HG03280 (cell line): Measurements from ENCODE around the gene CDC42EP5.
A peak's percentile ranks its signal among the peaks of the same experiment; 100 is the strongest.
"Not testable (repeated sequence)": the region's sequence is repeated elsewhere in the genome, so short reads cannot be mapped to it uniquely, and the experiment has no call there.

Source experiments
- ATAC-seq: cut with Tn5 transposase; IDR thresholded peaks from one replicate; pipeline ENCODE4 v1.9.1; 2021; ENCODE audit warnings: mild to moderate bottlenecking, moderate library complexity; ENCODE audit not compliant: unreplicated experiment

CDC42EP5 gene, protein sequence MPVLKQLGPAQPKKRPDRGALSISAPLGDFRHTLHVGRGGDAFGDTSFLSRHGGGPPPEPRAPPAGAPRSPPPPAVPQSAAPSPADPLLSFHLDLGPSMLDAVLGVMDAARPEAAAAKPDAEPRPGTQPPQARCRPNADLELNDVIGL

GRCh38 chr19:54473071-54473891 lies at the start of gene CDC42EP5:
TSS of gene CDC42EP5 (minus strand) at chr19:54473296. CDS start at chr19:54465547, 7,749 bp downstream.
- ATAC-seq, result no peak

DNA sequence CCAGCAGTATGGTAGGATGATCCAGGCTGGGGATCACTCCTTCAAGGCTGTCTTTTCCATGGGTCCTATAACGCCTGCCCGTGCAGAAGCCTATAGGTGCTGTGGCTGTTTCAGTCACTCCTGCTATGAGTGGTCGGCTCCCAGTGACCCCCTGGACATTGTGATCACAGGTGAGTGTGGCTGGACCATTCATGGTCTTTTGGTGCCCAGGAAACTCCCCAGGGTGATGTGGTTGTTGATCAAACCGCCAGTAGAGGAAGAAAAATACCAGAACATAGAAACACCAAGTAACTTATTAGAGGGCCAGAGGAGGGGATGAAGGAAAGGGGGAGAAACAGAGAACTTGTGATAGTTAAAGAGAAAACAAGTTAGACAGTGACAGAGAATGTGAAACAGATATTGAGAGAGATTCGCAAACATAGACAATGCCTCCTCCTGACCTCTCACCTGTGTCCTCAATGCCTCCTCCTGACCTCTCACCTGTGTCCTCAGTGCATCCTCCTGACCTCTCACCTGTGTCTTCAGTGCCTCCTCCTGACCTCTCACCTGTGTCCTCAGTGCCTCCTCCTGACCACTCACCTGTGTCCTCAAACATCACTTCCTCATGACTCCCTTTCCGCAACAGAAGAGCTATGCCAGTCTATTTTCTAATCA lies 48.9 kb upstream of the CDC42EP5 start:
- ATAC-seq, result no peak

- no peak for ATAC-seq
Observed at GRCh38 chr19:54521022-54521859, 48.1 kb upstream of the CDC42EP5 start.

DNA sequence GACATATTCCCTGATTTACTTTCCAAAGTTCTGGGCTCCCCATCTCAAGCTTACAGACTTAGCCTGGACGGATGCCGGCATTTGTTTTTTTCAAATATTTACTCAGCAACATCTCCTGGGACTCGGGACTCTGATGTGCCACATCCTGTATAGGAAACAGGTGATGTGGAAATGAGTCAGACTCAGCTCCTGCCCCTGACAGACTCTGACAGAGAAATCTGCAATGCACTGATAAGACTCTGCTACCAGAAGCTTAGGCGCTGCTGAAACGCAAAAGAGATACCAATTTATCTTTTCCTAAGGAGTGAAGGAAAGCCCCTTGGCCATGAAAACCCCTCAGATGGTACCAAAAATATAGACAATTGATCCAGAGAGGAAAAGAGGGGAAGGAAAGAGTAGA lies 45.7 kb upstream of the CDC42EP5 start:
- peak; percentile 47 for ATAC-seq

GRCh38 chr19:54517483-54517882 lies 44.4 kb upstream of the CDC42EP5 start:
- ATAC-seq, result no peak

DNA sequence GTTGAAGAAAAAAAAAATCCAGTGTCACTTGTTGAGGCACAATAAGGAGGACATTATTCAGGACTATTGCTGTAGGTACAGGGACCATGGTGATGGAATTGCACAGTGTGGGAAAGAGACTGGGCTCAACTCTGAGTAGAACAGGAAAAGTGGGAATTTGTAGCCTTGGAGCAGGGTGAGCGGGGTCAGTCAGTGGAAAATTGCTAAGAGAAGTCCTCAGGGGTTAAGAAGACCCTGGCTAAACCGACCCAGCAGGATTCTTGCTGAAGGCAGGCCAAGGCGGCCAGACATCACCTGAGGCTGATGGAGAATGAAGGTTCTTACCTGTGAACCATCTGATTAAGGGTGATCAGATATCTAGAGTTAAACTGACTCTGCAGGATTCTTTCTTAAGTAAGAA lies 42.1 kb upstream of the CDC42EP5 start:
- no peak for ATAC-seq

DNA sequence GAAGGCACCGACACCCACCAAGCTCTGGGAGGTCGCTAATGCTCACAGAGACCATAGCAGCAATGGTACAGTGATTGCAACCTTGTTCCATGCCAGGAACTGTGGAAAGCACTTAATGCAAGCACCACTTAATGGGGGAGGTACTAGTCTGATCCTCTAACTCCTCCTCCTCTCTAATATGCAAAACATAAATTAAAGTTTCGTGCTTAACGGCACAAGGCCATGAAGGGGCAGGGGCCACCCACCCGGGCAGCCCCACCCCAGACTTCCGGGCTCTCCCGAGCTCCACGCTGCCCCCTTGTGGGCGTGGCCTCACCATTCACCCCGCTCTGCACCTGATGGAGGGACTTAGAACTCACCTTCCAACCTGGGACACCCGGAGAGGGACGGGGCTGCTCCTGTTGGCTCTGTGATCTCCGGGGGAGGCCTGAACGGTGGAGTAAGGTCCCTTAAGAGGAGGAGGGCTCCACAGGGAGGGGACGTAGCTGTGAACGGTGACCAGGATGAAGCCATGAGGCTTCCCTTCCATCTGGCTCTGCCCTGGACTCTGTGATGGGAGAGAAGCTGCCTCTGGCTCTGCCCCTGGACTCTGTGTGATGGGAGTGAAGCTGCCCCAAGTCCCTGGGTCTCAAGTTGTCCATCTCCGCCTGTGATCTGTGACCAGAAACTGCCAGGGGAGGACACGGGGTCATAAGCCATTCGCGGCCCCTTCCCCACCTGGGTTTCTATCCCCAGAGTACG lies 36.3 kb upstream of the CDC42EP5 start:
- ATAC-seq, result not testable (repeated sequence)

GRCh38 chr19:54508487-54508886 lies 35.4 kb upstream of the CDC42EP5 start:
- ATAC-seq, result not testable (repeated sequence)

DNA sequence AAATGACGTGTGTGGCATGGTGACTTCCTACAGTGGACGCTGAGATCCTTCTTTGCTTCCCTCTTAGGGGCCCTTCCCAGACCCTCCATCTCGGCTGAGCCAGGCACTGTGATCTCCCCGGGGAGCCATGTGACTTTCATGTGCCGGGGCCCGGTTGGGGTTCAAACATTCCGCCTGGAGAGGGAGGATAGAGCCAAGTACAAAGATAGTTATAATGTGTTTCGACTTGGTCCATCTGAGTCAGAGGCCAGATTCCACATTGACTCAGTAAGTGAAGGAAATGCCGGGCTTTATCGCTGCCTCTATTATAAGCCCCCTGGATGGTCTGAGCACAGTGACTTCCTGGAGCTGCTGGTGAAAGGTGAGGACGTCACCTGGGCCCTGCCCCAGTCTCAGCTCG lies 34.7 kb upstream of the CDC42EP5 start:
- ATAC-seq, result no peak

DNA sequence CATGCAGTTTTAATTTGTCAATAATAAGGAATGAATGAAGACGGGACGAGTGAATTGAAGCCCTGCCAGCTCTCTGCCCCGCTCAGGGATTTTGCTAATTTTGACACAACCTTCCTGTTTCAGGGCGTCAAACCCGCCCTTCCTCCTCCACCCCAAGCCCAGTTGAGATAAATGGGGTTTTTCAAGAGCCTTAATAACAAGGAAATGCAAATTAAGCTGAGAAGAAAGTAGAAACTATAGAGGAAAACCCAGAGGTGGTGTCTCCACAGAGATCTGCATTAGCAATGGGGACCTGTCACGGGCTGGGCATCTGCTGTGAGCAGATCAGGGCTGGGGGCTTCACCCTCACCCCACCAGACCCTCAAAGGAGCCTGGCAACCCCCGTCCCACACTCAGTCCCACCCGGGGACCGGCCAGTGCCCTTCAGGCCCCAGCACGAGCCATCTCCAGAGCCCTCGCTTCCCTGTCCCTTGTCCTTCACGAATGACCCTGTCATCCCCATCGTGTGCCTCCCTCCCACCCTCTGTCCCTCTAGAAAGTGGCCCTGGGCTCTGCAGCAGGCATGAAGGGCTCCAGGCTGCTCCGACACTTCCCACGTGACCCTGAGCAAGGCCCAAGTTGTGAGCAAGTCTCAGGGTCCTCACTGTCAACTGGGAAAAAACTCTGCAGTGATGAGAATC lies 34.1 kb upstream of the CDC42EP5 start:
- not testable (repeated sequence) for ATAC-seq

- no peak for ATAC-seq
Observed at GRCh38 chr19:54506079-54506478, 33.0 kb upstream of the CDC42EP5 start.

GRCh38 chr19:54505542-54505941 lies 32.4 kb upstream of the CDC42EP5 start:
- not testable (repeated sequence) for ATAC-seq

GRCh38 chr19:54502518-54503048 lies 29.5 kb upstream of the CDC42EP5 start, which contains the start of gene LAIR2:
TSS of gene LAIR2 (plus strand) at chr19:54502831. CDS start at chr19:54502919, 88 bp downstream.
- ATAC-seq, result no peak

GRCh38 chr19:54498451-54498772 lies 25.3 kb upstream of the CDC42EP5 start:
- ATAC-seq, result not testable (repeated sequence)

- ATAC-seq, result not testable (repeated sequence)
Observed at GRCh38 chr19:54497747-54498450, 24.8 kb upstream of the CDC42EP5 start.

DNA sequence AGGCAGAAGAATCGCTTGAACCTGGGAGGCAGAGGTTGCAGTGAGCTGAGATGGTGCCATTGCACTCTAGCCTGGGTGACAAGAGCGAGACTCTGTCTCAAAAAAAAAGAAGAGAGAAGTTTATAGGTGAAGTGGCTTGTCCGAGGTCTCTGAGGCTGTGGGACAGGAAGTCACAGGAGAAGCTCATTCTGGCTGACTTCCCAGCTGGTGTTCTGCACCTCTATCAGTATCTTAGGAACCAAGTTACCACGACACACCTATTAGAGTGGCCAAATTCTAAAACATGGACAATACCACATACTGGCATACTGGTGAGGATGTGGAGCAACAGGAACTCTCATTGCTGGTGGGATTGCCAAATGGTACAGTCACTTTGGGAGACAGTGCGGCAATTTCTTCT lies 22.2 kb upstream of the CDC42EP5 start:
- ATAC-seq, result not testable (repeated sequence)

DNA sequence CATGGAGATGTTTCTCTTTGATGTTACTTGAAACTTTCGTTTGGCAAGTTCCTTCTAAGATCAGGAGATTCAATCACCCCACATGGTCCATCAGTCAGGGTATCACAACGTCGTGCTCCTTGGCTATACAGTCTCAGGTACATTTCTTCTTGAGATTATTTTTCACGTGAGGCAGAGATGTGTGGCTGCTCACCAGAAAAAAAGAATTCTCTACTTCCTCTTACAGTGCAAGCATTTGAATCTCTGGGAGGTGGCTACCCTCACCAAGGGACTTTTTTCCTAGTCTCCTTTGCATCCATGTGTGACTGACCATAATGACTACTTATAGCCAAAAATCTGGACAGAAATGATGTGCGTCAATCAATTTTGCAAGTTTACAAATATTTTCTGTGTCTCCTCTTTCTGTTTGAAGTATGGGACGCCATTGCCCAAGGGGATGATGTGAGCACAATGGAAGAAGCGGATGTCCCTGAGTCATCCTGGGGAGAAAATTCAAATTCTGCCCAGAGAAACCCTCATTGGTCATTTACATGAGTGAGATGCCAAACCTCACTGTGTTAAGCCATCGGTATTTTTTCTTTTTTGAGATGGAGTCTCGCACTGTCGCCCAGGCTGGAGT lies 21.0 kb upstream of the CDC42EP5 start:
- no peak for ATAC-seq

DNA sequence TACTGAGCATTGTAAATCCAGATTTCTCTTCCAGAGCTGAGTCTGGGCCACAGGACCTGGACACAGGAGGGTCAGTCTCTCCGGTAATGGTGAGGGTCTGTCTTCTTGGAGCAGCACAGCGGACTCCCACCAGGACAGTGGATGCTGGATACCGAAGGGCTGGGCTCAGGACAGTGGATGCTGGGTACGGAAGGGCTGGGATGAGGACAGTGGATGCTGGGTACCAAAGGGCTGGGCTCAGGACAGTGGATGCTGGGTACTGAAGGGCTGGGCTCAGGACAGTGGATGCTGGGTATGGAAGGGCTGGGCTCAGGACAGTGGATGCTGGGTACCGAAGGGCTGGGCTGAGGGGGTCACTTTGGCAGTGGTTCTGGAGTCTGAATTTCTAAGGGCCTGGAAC lies 20.0 kb upstream of the CDC42EP5 start:
- ATAC-seq, result not testable (repeated sequence)
